Hematopoietic multipotent progenitor cell (in vitro differentiated cells): ENCODE data around the gene ZNF43. TPM values are rescaled to one million over a fixed set of nuclear protein-coding genes. Genes with fewer than 3 reads are reported as not detected.
"Not testable (repeated sequence)": the region's sequence is repeated elsewhere in the genome, so short reads cannot be mapped to it uniquely, and the experiment has no call there.

Source experiments
- DNase-seq, 3 donors: peaks; one replicate each; pipeline ENCODE4 v3.0.0-alpha.2; 2011 to 2015; ENCODE audit warnings: low read depth in 2 of 3, low spot score in 2 of 3
- total RNA-seq: library from RNA; depleted of rRNA; stranded (reverse); fragments of >200 nt; gene quantifications from one replicate; pipeline ENCODE4 v1.2.3, GENCODE V29; 2012

ZNF43 gene
- total RNA-seq, 1 donor, result 31.0 TPM

GRCh38 chr19:21812448-21812847 lies 23.5 kb downstream of the ZNF43 start:
- no peak for DNase-seq

DNA sequence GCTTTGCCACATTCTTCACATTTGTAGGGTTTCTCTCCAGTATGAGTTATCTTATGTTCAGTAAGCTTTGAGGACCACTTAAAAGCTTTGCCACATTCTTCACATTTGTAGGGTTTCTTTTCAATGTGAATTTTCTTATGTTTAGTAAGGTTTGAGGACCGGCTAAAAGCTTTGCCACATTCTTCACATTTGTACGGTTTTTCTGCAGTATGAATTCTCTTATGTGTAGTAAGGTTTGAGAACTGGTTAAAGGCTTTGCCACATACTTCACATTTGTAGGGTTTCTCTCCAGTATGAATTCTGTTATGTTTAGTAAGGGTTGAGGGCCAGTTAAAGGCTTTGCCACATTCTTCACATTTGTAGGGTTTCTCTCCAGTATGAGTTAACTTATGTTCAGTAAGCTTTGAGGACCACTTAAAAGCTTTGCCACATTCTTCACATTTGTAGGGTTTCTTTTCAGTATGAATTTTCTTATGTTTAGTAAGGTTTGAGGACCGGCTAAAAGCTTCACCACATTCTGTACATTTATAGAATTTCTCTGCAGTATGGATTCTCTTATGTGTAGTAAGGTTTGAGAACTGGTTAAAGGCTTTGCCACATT lies 27.5 kb downstream of the ZNF43 start:
- DNase-seq, result not testable (repeated sequence)

GRCh38 chr19:21789466-21790085 lies 46.4 kb downstream of the ZNF43 start:
- DNase-seq, result no peak

DNA sequence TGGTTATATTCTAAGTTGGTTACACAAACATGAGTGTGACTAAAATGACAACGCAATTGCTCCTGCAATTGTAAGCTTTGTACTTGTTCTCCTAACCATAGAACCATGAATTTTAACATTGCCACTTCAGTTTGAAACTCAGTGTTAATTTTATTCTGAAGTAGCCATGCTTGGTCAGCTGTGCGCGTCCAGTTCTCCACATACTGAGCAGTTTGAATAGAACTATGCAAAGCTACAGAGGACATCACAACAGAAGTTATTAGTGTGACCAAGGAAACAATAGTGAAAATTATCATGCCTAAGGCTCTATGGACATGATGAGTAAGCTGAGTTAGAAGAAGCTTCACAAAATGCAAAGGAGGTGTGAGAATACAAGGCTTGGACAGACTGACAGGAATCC lies 49.0 kb downstream of the ZNF43 start:
- DNase-seq, result no peak

DNA sequence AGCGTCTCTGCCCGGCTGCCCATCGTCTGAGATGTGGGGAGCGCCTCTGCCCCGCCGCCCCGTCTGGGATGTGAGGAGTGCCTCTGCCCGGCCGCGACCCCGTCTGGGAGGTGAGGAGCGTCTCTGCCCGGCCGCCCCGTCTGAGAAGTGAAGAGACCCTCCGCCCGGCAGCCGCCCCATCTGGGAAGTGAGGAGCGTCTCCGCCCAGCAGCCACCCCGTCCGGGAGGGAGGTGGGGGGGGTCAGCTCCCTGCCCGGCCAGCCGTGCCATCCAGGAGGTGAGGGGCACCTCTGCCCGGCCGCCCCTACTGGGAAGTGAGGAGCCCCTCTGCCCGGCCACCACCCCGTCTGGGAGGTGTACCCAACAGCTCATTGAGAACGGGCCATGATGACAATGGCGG lies 60.2 kb downstream of the ZNF43 start:
- not testable (repeated sequence) for DNase-seq

GRCh38 chr19:21767065-21767800 lies 68.7 kb downstream of the ZNF43 start, which contains the start of gene ZNF100:
TSS of gene ZNF100 (minus strand) at chr19:21767579. CDS start at chr19:21767429, 150 bp downstream.
- DNase-seq, result peak; percentile 60 to 97 (median 94)

GRCh38 chr19:21766705-21767064 lies 69.3 kb downstream of the ZNF43 start:
- not testable (repeated sequence) for DNase-seq

DNA sequence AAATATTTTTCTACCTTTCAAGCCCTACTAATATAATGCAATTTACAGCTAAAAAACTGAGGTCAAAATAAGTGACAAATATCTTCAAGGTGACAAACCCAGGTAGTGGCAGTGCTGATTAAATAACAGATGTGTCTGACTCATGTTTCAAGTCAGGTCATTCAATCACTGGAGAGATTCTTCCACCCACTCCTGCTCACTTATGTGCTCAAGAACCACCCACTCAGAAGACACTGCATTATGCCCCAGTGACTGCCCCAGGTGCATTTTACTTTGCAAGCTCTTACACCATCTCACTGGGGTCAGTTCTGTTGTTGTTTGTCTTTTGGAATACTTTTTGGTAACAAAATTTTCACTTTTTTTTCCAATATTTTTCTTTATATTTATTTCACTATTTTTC lies 70.8 kb downstream of the ZNF43 start:
- no peak for DNase-seq

DNA sequence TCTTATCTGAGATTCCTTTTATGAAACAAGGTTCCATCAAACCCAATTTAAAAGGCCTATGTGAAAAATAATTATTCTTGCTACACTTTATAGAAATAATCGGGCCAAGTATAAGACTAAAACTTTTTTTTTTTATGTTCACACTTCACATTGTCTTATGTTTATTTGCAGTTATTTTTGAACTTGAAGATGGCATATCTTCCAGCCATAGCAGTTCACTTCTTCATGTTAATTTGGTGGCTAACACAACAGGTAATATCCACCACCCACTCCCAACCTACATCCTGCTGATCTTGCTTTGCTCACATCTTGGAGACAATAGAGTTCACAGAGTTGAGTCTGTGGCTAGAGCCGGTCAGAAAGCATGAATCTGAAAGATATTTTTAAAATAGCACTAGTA lies 74.4 kb downstream of the ZNF43 start:
- DNase-seq, result not testable (repeated sequence)

DNA sequence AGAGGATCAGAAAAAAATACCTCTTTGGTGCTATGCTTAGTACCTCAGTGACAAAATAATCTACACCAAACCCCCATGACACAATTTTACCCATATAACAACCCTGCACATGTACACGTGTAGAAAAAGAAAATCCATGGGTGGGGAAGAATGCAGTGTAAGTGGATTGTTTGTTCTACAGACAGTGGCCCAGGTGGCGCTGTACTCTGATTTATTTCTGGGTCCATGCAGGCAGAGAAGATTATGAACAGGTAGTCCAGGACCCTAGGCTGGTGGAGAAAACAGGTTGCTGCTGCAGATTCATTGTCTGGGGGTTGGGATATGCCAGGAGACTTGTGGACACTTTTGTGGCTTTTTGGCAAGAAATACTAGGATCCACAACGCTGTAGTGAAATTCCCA lies 77.7 kb downstream of the ZNF43 start:
- no peak for DNase-seq

- DNase-seq, result not testable (repeated sequence)
These were observed 80.4 kb downstream of the ZNF43 start for GRCh38 chr19:21755555-21755954.

Other genes with a start within 250 kb of the ZNF43 start
- 6.7 TPM for gene ZNF100, start 68.6 kb downstream of the ZNF43 start, total RNA-seq
- gene ZNF208, start 174.8 kb upstream of the ZNF43 start, total RNA-seq, result 1.3 TPM
- gene ZNF257, start 216.3 kb upstream of the ZNF43 start, total RNA-seq, result 5.4 TPM